ENCODE data around the gene CEACAM8. TPM values are rescaled to one million over a fixed set of nuclear protein-coding genes. Genes with fewer than 3 reads are reported as not detected.
"Not testable (repeated sequence)": the region's sequence is repeated elsewhere in the genome, so short reads cannot be mapped to it uniquely, and the experiment has no call there.

Gene CEACAM8
- total RNA-seq, 1 donor from 2014 or later: not detected

GRCh38 chr19:42544146-42544545 is 50.6 kb downstream of the CEACAM8 start:
- no peak for DNase-seq (ENCODE audit: low read depth)
- Histone ChIP-seq H3K36me3 (ENCODE audit: control insufficient read depth, insufficient read depth, low read length) (no peaks in the 10 kb centered on the region), H3K4me3 (ENCODE audit: low read depth, low read length) (no peak overlapping the region), H3K27me3 (ENCODE audit: control insufficient read depth, insufficient read depth, low read length) (peaks cover 7% of the 10 kb centered on the region)
- TF ChIP-seq, protein P1, sequence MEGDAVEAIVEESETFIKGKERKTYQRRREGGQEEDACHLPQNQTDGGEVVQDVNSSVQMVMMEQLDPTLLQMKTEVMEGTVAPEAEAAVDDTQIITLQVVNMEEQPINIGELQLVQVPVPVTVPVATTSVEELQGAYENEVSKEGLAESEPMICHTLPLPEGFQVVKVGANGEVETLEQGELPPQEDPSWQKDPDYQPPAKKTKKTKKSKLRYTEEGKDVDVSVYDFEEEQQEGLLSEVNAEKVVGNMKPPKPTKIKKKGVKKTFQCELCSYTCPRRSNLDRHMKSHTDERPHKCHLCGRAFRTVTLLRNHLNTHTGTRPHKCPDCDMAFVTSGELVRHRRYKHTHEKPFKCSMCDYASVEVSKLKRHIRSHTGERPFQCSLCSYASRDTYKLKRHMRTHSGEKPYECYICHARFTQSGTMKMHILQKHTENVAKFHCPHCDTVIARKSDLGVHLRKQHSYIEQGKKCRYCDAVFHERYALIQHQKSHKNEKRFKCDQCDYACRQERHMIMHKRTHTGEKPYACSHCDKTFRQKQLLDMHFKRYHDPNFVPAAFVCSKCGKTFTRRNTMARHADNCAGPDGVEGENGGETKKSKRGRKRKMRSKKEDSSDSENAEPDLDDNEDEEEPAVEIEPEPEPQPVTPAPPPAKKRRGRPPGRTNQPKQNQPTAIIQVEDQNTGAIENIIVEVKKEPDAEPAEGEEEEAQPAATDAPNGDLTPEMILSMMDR (IDR thresholded peaks at IDR 0.05; ENCODE audit: insufficient read depth, low read length, poor library complexity, severe bottlenecking): no peak

DNA sequence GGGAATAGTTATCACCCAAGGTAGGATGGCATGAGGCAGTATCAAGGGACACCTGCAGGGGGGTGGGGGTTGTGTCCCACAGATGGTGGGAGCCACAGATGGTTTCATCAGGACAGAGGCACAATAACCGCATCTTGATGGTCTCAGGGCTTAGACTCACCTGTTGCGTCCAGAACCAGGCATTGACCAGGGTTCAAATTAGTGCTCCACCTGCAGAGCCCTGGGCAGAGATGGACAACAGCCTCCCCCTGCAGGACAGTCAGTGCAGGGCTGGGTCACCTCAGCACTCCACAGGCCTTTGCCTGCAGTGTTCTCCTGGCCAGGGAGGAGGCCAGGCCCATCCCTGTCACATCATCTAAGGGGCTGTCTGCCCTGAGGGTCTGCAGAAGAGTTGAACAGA is 51.9 kb downstream of the CEACAM8 start:
- TF ChIP-seq, protein P1 (IDR thresholded peaks at IDR 0.05; ENCODE audit: insufficient read depth, low read length, poor library complexity, severe bottlenecking): no peak
- peaks cover 5% of the 10 kb centered on the region for H3K27me3 ChIP-seq (ENCODE audit: control insufficient read depth, insufficient read depth, low read length)
- DNase-seq (ENCODE audit: low read depth): no peak
- no peaks in the 10 kb centered on the region for H3K36me3 ChIP-seq (ENCODE audit: control insufficient read depth, insufficient read depth, low read length)
- H3K4me3 ChIP-seq (ENCODE audit: low read depth, low read length): no peak overlapping the region

DNA sequence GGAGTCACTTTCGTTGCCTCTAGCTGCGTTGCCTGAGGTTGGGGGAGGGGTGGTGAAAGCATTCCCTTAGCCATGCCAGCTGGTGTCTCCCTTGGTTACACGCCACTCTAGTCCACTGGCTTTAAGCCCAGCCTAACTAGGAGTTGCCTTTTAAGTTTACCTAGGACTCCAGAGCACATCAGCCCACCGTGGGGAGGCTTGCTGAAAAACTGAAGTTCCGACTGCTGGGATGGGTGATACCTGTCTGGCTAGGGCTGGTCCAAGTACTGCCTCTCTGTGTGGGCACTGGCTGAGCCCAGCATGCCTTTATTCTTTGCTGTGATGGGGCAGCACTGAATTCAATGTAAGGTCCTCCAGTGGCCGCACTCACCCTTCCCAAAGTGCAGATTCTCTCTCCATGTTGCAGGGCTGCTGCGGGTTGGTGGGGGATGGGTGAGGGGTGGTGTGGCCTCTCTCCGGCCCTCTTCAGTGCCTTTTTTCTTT is 54.6 kb downstream of the CEACAM8 start:
- no peak for DNase-seq (ENCODE audit: low read depth)
- TF ChIP-seq, protein P1 (IDR thresholded peaks at IDR 0.05; ENCODE audit: insufficient read depth, low read length, poor library complexity, severe bottlenecking): no peak
- Histone ChIP-seq H3K36me3 (ENCODE audit: control insufficient read depth, insufficient read depth, low read length) (no peaks in the 10 kb centered on the region), H3K4me3 (ENCODE audit: low read depth, low read length) (no peak overlapping the region), H3K27me3 (ENCODE audit: control insufficient read depth, insufficient read depth, low read length) (peaks cover 5% of the 10 kb centered on the region)

GRCh38 chr19:42538841-42539709 is 55.6 kb downstream of the CEACAM8 start:
- Histone ChIP-seq H3K36me3 (ENCODE audit: control insufficient read depth, insufficient read depth, low read length) (no peaks in the 10 kb centered on the region), H3K27me3 (ENCODE audit: control insufficient read depth, insufficient read depth, low read length) (peaks cover 5% of the 10 kb centered on the region), H3K4me3 (ENCODE audit: low read depth, low read length) (no peak overlapping the region)
- TF ChIP-seq, protein P1 (IDR thresholded peaks at IDR 0.05; ENCODE audit: insufficient read depth, low read length, poor library complexity, severe bottlenecking): no peak
- DNase-seq (ENCODE audit: low read depth): no peak

DNA sequence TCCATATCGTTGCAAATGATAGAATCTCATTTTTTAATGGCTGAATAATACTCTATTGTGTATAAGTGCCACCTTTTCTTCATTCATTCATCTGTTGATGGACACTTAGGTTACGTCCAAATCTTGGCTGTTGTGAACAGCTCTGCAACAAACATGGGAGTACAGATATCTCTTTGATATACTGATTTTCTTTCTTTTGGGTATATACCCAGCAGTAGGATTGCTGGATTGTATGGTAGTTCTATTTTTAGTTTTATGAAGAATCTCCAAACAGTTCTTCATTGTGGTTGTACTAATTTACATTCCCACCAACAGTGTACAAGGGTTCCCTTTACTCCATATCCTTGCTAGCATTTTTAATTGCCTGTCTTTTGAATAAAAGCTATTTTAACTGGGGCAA is 59.4 kb downstream of the CEACAM8 start:
- not testable (repeated sequence) for DNase-seq (ENCODE audit: low read depth); H3K4me3 ChIP-seq (ENCODE audit: low read depth, low read length); H3K27me3 ChIP-seq (ENCODE audit: control insufficient read depth, insufficient read depth, low read length); H3K36me3 ChIP-seq (ENCODE audit: control insufficient read depth, insufficient read depth, low read length)

GRCh38 chr19:42534391-42534790 is 60.3 kb downstream of the CEACAM8 start:
- TF ChIP-seq, protein P1 (IDR thresholded peaks at IDR 0.05; ENCODE audit: insufficient read depth, low read length, poor library complexity, severe bottlenecking): no peak
- Histone ChIP-seq H3K4me3 (ENCODE audit: low read depth, low read length) (no peak overlapping the region), H3K36me3 (ENCODE audit: control insufficient read depth, insufficient read depth, low read length) (no peaks in the 10 kb centered on the region), H3K27me3 (ENCODE audit: control insufficient read depth, insufficient read depth, low read length) (no peaks in the 10 kb centered on the region)
- no peak for DNase-seq (ENCODE audit: low read depth)

Measured in kidney epithelial cell (primary cell).